HUDEP-2 (cell line): ENCODE results near the gene CARMIL1.

Source experiments
- DNase-seq, 76 experiments: peaks; one replicate each; lab custom pipeline; 2025; ENCODE audit not compliant: unreplicated experiment in 76 of 76; lab: John Stamatoyannopoulos, UW

CARMIL1 gene

GRCh38 chr6:25306379-25306778 is 27.2 kb downstream of the CARMIL1 start:
- DNase-seq, result no peak

DNA sequence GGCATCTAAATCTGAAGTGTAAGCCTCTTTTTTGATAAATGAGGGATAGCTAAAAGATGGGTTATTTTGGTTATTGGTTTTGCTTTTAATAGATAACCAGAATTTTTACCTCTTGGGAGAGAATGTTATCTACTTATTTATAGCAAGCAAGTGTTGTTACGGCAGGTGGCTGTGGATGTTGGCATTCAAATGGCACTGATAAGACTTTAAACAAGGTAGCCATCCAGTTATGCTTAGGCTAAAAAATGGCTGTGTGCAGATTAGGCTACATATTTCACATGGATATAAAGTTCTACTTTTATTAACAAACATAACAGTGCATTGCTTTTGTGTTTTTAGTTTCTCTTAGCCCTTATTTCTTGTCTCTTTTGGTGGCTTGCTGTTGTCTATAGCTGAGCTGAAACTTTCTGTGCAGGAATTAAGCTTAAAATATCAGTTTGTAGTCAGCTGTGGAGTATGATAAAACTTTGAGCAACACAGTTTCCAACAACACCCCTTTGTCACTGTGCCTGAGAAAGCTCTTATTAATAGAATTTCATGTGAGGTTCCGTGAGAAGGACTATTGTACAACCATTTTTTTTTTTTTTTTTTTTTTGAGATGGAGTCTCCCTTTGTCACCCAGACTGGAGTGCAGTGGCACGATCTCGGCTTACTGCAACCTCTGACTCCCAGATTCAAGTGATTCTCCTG is 28.8 kb downstream of the CARMIL1 start:
- DNase-seq, result no peak

DNA sequence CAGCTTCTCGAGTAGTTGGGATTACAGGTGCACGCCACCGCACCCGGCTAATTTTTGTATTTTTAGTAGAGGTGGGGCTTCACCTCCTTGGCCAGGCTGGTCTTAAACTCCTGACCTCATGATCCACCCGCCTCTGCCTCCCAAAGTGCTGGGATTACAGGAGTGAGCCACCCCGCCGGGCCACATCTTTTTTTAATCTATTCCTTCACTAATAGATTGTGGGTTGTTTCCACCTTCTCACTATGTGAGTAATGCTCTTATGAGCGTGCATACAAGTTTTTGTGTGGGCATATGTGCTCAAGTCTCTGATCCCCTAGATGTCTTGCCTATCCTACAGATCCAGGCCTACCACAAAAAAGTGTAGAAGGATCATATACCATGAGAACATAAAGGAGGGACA is 30.7 kb downstream of the CARMIL1 start:
- no peak for DNase-seq

DNA sequence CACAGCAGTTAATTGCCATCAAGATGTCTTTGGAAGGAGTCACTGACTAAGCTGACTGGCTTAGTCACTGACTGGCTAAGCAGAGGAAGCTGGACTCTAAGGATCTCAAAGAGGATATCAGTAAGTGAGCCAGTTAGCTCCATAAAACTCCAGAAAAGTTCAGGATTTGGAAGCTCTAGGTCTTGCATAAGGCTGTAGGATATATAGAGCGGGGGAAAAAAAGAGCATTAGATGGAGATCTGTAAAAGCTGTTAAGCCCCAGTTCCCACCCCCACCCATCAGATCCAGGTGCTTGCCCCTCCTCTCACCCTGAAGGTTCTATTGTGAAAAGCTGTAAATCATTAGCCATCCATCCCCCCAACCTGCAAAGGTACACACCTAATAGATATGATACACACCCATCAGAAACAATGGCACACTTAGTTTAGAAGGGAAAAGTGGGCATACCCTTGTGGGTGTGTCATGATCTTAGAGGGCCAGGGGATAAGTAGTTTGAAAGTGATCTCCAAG is 32.2 kb downstream of the CARMIL1 start:
- no peak for DNase-seq

GRCh38 chr6:25312034-25312620 is 33.0 kb downstream of the CARMIL1 start:
- DNase-seq, result no peak

- DNase-seq, result no peak
These were observed 33.5 kb downstream of the CARMIL1 start for GRCh38 chr6:25312703-25313102.

GRCh38 chr6:25314509-25315175 is 35.5 kb downstream of the CARMIL1 start:
- no peak for DNase-seq

GRCh38 chr6:25315194-25316177 is 36.3 kb downstream of the CARMIL1 start:
- DNase-seq, result no peak

- no peak for DNase-seq
These were observed 37.5 kb downstream of the CARMIL1 start for GRCh38 chr6:25316626-25317025.

DNA sequence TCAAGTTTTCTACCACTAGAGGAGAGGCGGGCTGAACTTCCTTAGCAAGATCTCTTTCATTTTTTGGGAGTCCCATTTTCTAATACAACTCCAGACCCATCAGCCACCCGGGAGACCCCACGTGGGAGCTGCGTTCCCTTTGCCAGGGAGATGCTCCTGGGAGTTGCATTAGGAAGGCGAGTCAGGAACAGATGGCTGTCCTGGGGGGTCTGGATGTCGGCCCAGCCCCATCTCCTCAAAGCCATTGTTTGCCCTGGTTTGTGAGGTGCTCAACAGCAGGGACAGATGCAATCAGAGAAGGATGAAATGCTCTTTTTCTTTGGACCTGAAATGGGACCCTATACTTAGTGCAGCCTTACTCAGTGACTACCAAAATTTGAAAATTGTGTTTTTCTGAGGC is 39.4 kb downstream of the CARMIL1 start:
- no peak for DNase-seq

GRCh38 chr6:25320459-25320858 is 41.3 kb downstream of the CARMIL1 start:
- DNase-seq, result no peak

DNA sequence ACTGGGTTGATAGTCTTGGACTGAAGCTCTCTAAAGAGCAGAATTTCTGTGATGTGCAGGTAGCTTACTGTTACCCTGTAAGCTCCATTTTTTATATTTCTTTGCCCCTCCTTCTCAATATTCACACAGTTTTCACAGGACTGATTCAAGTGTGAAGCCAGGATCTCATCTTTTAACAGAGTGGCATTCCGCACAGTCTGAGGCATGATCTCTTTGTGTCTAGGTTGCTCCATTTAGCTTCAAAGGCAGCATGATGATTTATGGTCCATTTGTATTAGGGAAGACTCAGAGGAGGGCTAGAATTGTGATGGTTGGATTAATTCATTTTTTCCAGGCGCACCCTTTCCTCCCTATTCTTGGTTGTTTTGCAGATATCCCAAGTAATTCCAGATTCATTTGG is 43.5 kb downstream of the CARMIL1 start:
- no peak for DNase-seq

GRCh38 chr6:25324066-25324762 is 45.0 kb downstream of the CARMIL1 start:
- no peak for DNase-seq

- no peak for DNase-seq
These were observed 47.0 kb downstream of the CARMIL1 start for GRCh38 chr6:25326126-25326525.

DNA sequence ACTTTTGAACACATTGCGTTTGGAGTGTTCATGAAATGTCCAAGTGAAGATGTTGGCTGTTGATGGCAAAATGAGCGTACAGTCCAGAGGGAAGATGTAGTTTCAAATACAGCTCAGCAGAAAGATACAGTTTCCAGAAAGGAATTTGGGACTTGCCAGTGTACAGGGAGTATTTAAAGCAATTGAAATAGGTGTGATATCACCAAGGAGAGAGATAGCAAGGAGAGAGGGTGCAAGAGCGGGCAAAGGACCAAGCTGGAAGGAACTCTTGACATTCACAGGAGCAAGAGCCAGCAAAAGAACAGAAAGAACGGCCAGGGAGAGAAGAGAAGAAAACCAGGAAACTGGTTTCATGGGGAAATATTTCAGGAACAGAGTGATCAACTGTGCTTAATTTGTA is 47.8 kb downstream of the CARMIL1 start:
- no peak for DNase-seq

DNA sequence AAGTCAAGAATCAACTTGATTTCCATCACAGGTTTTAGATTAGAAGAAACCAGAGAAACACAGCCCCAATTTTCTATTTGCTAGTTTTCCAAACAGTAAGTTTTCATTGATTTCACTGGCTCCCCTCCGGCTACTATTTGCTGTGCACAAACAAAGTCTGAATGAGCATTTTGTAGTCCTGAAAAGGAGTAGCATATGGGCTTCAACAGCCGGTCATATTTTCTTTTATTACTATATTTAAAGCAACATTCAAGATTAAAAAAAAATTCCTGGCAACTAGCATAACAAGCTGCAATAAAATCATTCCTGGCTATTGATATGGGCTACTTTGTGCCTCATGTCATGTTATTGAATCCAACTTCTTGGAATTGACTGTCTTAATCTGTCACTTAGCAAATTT is 48.3 kb downstream of the CARMIL1 start:
- no peak for DNase-seq

DNA sequence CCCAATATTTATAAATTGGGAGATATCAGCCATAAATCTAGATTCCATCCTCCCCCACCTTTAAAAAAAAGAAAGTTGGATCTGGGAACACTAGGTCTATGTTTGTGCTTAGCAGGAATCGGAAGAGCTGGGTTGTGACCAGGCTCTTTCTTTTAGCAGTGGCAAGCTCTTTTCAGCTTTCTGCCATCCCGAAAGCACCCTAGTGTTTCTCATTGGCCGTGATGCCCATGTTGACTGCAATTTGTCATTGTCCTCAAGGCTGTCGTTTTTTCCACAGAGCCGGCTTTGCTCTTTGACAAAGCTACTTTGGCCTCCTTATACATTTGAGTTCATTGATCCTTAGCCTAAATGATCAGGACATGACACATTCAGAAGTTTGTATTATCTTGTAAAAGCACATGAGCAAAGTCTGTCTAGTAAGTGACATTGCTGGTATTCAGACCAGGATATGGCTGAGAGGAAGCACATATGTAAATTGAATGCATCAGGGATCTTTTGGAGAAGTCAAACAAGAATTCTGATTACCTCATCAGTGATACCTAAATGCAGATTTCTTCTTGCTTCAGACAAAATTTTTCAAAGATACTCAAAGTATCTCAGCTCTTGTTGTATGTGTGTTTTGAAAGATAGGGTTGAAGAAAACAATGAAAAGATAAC is 50.1 kb downstream of the CARMIL1 start:
- no peak for DNase-seq

DNA sequence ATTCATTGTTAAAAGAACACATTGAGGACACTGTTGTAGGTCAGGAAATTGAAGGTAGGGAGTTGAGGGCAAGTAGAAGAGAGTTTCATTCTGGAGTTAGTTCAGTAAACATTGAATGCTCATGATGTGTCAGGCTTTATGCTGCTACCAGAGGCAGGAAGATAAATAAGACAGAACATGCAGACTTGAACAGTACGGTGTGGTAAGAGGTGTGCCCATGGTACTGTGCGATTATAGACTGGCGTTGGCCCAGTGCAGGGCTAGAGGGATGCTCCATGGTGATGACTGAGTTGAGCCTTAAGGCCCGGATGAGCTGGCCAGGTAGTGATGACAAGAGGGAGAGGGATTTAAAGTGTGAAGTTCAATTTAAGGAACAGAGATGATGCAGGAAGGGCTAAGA is 50.8 kb downstream of the CARMIL1 start:
- DNase-seq, result no peak

- DNase-seq, result no peak
These were observed 51.9 kb downstream of the CARMIL1 start for GRCh38 chr6:25330796-25331685.
